Measurements from ENCODE around the gene CHST4. TPM values are rescaled to one million over a fixed set of nuclear protein-coding genes. Genes with fewer than 3 reads are reported as not detected.

The CHST4 gene
- total RNA-seq, 1 experiment from 2014 or later, result 3.1 TPM

DNA sequence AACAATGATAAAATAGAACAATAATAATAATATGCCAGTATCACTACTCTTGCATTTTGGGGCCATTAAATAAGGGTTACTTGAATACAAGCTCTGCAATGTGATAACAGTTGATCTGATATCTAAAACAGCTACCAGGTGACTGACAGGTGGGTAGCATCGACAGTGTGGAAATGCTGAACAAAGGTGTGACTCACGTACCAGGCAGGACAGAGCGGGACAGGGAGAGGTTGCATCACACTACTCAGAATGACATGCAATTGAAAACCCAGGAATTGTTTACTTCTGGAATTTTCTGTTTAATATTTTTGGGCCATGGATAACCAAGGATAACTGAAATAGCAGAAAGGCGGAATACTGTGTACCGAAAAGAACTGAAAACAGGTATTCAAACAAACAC is 21.3 kb upstream of the CHST4 start:
- Histone ChIP-seq H3K36me3 (ENCODE audit: low read depth) (no peaks in the 10 kb centered on the region), H2AFZ (no peak overlapping the region), H3K9me2 (ENCODE audit: insufficient read depth) (no peaks in the 10 kb centered on the region), H4K20me1 (ENCODE audit: insufficient read depth) (no peaks in the 10 kb centered on the region), H3K4me2 (peak overlapping the region; percentile 10; the same call in 1 of the 2 replicates), H3F3A (ENCODE audit: insufficient read depth, low read depth) (no peaks in the 10 kb centered on the region), H3K4me1 (replicated peaks; ENCODE audit: insufficient read depth) (peaks cover 15% of the 10 kb centered on the region), H3K27ac (peak overlapping the region; percentile 43), H3K79me2 (ENCODE audit: low read depth) (no peaks in the 10 kb centered on the region), H3K9me3 (ENCODE audit: insufficient read depth, low read depth) (no peaks in the 10 kb centered on the region; the same call in 1 of the 2 replicates), H3K4me3 (no peak overlapping the region), H3K27me3 (ENCODE audit: insufficient read depth, low read depth) (no peaks in the 10 kb centered on the region)
- no TSS peak for BruUV-seq (replicated peaks)
- ChIA-PET CTCF (no interaction called here), POLR2A (ENCODE audit: unreplicated experiment) (no interaction called here)
- intact Hi-C loops (cut with micrococcal nuclease; ENCODE audit: unreplicated experiment), result no loop called here
- TF ChIP-seq EZH2 (IDR thresholded peaks at IDR 0.05; ENCODE audit: low read depth), result no peak
- no peak for TF ChIP-seq CTCF (conservative IDR thresholded peaks at IDR 0.05)
- DNase-seq, result peak in 1 of 2 experiments; percentile 74

GRCh38 chr16:71507061-71507460 is 19.2 kb upstream of the CHST4 start:
- no peaks in the 10 kb centered on the region for H3K36me3 ChIP-seq (ENCODE audit: low read depth)
- BruUV-seq (replicated peaks), result no TSS peak
- H3K79me2 ChIP-seq (ENCODE audit: low read depth), result no peaks in the 10 kb centered on the region
- no peaks in the 10 kb centered on the region; the same call in 1 of the 2 replicates for H3K9me3 ChIP-seq (ENCODE audit: insufficient read depth, low read depth)
- no peak for DNase-seq
- H3K27me3 ChIP-seq (ENCODE audit: insufficient read depth, low read depth), result no peaks in the 10 kb centered on the region
- ChIA-PET CTCF (no interaction called here), POLR2A (ENCODE audit: unreplicated experiment) (no interaction called here)
- TF ChIP-seq CTCF (conservative IDR thresholded peaks at IDR 0.05), result no peak
- no peak for TF ChIP-seq EZH2 (IDR thresholded peaks at IDR 0.05; ENCODE audit: low read depth)
- no peak overlapping the region for H2AFZ ChIP-seq
- H3K4me2 ChIP-seq, result no peak overlapping the region
- H4K20me1 ChIP-seq (ENCODE audit: insufficient read depth), result no peaks in the 10 kb centered on the region
- no peak overlapping the region for H3K4me3 ChIP-seq
- no peak overlapping the region for H3K27ac ChIP-seq
- H3K4me1 ChIP-seq (replicated peaks; ENCODE audit: insufficient read depth), result peaks cover 22% of the 10 kb centered on the region
- H3F3A ChIP-seq (ENCODE audit: insufficient read depth, low read depth), result no peaks in the 10 kb centered on the region; the same call in 1 of the 2 replicates
- no peaks in the 10 kb centered on the region for H3K9me2 ChIP-seq (ENCODE audit: insufficient read depth)
- intact Hi-C loops (cut with micrococcal nuclease; ENCODE audit: unreplicated experiment), result no loop called here

- Histone ChIP-seq H4K20me1 (ENCODE audit: insufficient read depth) (no peaks in the 10 kb centered on the region), H3K36me3 (ENCODE audit: low read depth) (no peaks in the 10 kb centered on the region), H3K27ac (peak overlapping the region; percentile 85), H3K9me2 (ENCODE audit: insufficient read depth) (no peaks in the 10 kb centered on the region), H3K4me2 (peak overlapping the region; percentile 67), H3K27me3 (ENCODE audit: insufficient read depth, low read depth) (no peaks in the 10 kb centered on the region), H3K4me3 (peak overlapping the region; percentile 28; the same call in 1 of the 2 replicates), H3F3A (ENCODE audit: insufficient read depth, low read depth) (peaks cover 34% of the 10 kb centered on the region), H3K4me1 (replicated peaks; ENCODE audit: insufficient read depth) (peaks cover 65% of the 10 kb centered on the region), H3K79me2 (ENCODE audit: low read depth) (no peaks in the 10 kb centered on the region), H3K9me3 (ENCODE audit: insufficient read depth, low read depth) (no peaks in the 10 kb centered on the region; the same call in 1 of the 2 replicates), H2AFZ (no peak overlapping the region)
- CTCF ChIA-PET, result interaction anchor here (0.5 kb wide), 1 partner anchor 19 kb away, joined by 3 read pairs; no protein-coding TSS in a partner anchor
- BruUV-seq (replicated peaks), result no TSS peak
- DNase-seq, result peak in 1 of 2 experiments; percentile 92
- intact Hi-C loops (cut with micrococcal nuclease; ENCODE audit: unreplicated experiment), result no loop called here
- POLR2A ChIA-PET (ENCODE audit: unreplicated experiment), result interaction anchor here (0.6 kb wide), 1 partner anchor 13 kb away, joined by 6 read pairs; the partner anchor contains the start of gene CHST4
- TF ChIP-seq CTCF (conservative IDR thresholded peaks at IDR 0.05), result no peak
- no peak for TF ChIP-seq EZH2 (IDR thresholded peaks at IDR 0.05; ENCODE audit: low read depth)
Measured at GRCh38 chr16:71513302-71513701, 12.9 kb upstream of the CHST4 start.
